ENCODE results near the gene USP40. TPM values are rescaled to one million over a fixed set of nuclear protein-coding genes. Genes with fewer than 3 reads are reported as not detected.

The USP40 gene
- total and polyA plus RNA-seq, 9 of the 15 experiments (the other 6 are each of a cell fraction or from before 2014, with no cell fraction given): 5.5 to 15.0 (median 9.3) TPM

DNA sequence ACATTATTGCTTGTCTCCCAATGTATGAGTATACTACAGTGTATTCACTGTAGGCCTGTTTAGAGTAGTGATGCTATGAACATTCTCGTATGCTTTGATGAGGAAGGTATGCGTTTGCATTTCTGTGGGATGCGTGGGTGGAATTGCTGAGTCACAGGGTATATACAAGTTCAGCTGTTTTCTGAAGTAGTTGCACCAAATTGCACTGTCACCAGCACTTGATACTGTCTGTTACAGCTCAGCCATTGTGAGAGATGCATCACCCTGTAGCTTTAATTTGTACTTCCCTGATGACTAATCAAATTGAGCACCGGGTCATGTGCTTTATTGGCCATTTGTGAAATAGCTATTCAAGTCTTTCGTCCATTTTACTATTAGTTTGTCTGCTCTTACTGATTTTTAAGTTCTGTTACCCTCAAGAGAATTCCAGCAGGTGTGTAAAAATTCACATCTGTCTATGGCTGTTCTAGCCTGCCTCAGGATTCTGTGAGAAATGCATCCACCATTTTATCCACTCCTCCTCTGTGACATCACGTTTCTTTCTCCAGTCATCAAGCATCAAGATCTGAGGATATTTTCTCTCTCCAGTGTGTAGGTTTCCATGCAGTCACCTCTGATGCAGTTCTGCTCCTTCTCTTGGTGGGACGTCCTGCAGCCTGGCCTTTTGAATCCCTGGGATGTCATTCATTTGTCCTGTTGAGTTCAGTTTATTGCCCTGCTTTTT lies 139.8 kb downstream of the USP40 start (continued):
- TF ChIP-seq ESRRB (CRISPR knock-in tag; IDR thresholded peaks at IDR 0.05; ENCODE audit: borderline replicate concordance) (no peak), ARID4B (CRISPR knock-in tag; IDR thresholded peaks at IDR 0.05) (no peak), SMARCA5 (IDR thresholded peaks at IDR 0.05) (peak; percentile 30; the same call in 1 of the 2 replicates), MAFK (IDR thresholded peaks at IDR 0.05; ENCODE audit: low read length) (peak; percentile 98), CBFA2T2 (conservative IDR thresholded peaks at IDR 0.05) (peak; percentile 25; the same call in 1 of the 2 replicates), FOXK2 (conservative IDR thresholded peaks at IDR 0.05 in 1 of 2, IDR thresholded peaks at IDR 0.05 in 1 of 2; ENCODE audit: low read depth in 2 of 2) (peak; percentile 61 to 76; a peak in 2 of 4 replicates), MYC (IDR thresholded peaks at IDR 0.05; ENCODE audit: low read depth, low read length) (peak; percentile 70), MYC (CRISPR knock-in tag; IDR thresholded peaks at IDR 0.05; ENCODE audit: borderline replicate concordance, low read depth) (no peak), ZNF277 (CRISPR knock-in tag; IDR thresholded peaks at IDR 0.05; ENCODE audit: borderline replicate concordance) (no peak), SMARCA4 (IDR thresholded peaks at IDR 0.05) (peak; percentile 88), FOS (IDR thresholded peaks at IDR 0.05; ENCODE audit: extremely low read depth, insufficient read length) (peak; percentile 38), GATAD2B (IDR thresholded peaks at IDR 0.05; ENCODE audit: borderline replicate concordance) (peak; percentile 58; the same call in 1 of the 2 replicates), STAT5A (IDR thresholded peaks at IDR 0.05; ENCODE audit: borderline replicate concordance, low read length) (peak; percentile 43; the same call in 1 of the 2 replicates), SMARCC2 (IDR thresholded peaks at IDR 0.05; ENCODE audit: low read depth) (peak; percentile 70), CREM (IDR thresholded peaks at IDR 0.05; ENCODE audit: low read depth) (peak; percentile 52)
- TF ChIP-seq, protein P1, sequence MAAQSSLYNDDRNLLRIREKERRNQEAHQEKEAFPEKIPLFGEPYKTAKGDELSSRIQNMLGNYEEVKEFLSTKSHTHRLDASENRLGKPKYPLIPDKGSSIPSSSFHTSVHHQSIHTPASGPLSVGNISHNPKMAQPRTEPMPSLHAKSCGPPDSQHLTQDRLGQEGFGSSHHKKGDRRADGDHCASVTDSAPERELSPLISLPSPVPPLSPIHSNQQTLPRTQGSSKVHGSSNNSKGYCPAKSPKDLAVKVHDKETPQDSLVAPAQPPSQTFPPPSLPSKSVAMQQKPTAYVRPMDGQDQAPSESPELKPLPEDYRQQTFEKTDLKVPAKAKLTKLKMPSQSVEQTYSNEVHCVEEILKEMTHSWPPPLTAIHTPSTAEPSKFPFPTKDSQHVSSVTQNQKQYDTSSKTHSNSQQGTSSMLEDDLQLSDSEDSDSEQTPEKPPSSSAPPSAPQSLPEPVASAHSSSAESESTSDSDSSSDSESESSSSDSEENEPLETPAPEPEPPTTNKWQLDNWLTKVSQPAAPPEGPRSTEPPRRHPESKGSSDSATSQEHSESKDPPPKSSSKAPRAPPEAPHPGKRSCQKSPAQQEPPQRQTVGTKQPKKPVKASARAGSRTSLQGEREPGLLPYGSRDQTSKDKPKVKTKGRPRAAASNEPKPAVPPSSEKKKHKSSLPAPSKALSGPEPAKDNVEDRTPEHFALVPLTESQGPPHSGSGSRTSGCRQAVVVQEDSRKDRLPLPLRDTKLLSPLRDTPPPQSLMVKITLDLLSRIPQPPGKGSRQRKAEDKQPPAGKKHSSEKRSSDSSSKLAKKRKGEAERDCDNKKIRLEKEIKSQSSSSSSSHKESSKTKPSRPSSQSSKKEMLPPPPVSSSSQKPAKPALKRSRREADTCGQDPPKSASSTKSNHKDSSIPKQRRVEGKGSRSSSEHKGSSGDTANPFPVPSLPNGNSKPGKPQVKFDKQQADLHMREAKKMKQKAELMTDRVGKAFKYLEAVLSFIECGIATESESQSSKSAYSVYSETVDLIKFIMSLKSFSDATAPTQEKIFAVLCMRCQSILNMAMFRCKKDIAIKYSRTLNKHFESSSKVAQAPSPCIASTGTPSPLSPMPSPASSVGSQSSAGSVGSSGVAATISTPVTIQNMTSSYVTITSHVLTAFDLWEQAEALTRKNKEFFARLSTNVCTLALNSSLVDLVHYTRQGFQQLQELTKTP (IDR thresholded peaks at IDR 0.05; ENCODE audit: low read depth in 1 of 2, partially characterized antibody in 2 of 2): peak in 1 of 2 experiments; percentile 75
